ENCODE results near the gene JAZF1.
A peak's percentile ranks its signal among the peaks of the same experiment; 100 is the strongest.

Gene JAZF1

DNA sequence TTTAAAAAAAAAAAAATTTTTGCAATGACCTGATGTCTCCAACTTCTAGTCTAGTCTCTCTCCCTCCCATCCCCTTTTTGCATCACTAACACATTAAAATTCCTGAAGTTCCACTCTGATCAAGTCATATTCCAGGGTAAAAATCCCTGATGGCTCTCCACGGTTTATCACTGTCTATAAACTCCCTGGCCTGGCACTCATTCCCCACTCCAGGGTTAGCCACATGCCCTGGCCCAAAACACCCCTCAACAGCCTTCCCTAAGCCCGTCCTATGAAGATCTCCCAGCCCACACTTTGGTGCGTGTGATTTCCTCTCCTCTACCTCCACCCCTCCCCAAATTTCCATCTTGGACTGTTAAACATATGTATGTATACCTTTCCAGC is 125.4 kb downstream of the JAZF1 start (continued):
- TF ChIP-seq, protein P1, sequence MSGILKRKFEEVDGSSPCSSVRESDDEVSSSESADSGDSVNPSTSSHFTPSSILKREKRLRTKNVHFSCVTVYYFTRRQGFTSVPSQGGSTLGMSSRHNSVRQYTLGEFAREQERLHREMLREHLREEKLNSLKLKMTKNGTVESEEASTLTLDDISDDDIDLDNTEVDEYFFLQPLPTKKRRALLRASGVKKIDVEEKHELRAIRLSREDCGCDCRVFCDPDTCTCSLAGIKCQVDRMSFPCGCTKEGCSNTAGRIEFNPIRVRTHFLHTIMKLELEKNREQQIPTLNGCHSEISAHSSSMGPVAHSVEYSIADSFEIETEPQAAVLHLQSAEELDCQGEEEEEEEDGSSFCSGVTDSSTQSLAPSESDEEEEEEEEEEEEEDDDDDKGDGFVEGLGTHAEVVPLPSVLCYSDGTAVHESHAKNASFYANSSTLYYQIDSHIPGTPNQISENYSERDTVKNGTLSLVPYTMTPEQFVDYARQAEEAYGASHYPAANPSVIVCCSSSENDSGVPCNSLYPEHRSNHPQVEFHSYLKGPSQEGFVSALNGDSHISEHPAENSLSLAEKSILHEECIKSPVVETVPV (CRISPR knock-in tag; IDR thresholded peaks at IDR 0.05) = 0 out of 2 replicates have a peak, but pooled peaks have one; percentile 9
- peak; percentile 92 for TF ChIP-seq ISL1 (CRISPR knock-in tag; IDR thresholded peaks at IDR 0.05)
- TF ChIP-seq, protein P2, sequence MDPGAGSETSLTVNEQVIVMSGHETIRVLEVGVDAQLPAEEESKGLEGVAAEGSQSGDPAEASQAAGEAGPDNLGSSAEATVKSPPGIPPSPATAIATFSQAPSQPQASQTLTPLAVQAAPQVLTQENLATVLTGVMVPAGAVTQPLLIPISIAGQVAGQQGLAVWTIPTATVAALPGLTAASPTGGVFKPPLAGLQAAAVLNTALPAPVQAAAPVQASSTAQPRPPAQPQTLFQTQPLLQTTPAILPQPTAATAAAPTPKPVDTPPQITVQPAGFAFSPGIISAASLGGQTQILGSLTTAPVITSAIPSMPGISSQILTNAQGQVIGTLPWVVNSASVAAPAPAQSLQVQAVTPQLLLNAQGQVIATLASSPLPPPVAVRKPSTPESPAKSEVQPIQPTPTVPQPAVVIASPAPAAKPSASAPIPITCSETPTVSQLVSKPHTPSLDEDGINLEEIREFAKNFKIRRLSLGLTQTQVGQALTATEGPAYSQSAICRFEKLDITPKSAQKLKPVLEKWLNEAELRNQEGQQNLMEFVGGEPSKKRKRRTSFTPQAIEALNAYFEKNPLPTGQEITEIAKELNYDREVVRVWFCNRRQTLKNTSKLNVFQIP (CRISPR knock-in tag; IDR thresholded peaks at IDR 0.05; ENCODE audit: borderline replicate concordance, low read depth) = no peak
- TF ChIP-seq BACH2 (CRISPR knock-in tag; IDR thresholded peaks at IDR 0.05; ENCODE audit: borderline replicate concordance) = no peak
- TF ChIP-seq ARNTL (CRISPR knock-in tag; IDR thresholded peaks at IDR 0.05; ENCODE audit: borderline replicate concordance, low read depth) = no peak
- peak; percentile 86 for TF ChIP-seq CSDC2 (CRISPR knock-in tag; IDR thresholded peaks at IDR 0.05)
- peak; percentile 64; the same call in 1 of the 2 replicates for TF ChIP-seq PATZ1 (CRISPR knock-in tag; IDR thresholded peaks at IDR 0.05; ENCODE audit: borderline replicate concordance)
- TF ChIP-seq GLIS3 (CRISPR knock-in tag; IDR thresholded peaks at IDR 0.05) = peak; percentile 72; the same call in 1 of the 2 replicates
- TF ChIP-seq SNAI2 (CRISPR knock-in tag; IDR thresholded peaks at IDR 0.05) = peak; percentile 94

- ATAC-seq = peak; percentile 77
- TF ChIP-seq, protein P2 (CRISPR knock-in tag; IDR thresholded peaks at IDR 0.05; ENCODE audit: borderline replicate concordance, low read depth) = peak; percentile 68; the same call in 1 of the 2 replicates
- TF ChIP-seq SNAI2 (CRISPR knock-in tag; IDR thresholded peaks at IDR 0.05) (peak; percentile 96), GLIS3 (CRISPR knock-in tag; IDR thresholded peaks at IDR 0.05) (peak; percentile 79; the same call in 1 of the 2 replicates), ZFP3 (CRISPR knock-in tag; IDR thresholded peaks at IDR 0.05) (peak; percentile 89), ISL1 (CRISPR knock-in tag; IDR thresholded peaks at IDR 0.05) (peak; percentile 86), PPARA (CRISPR knock-in tag; IDR thresholded peaks at IDR 0.05; ENCODE audit: borderline replicate concordance) (no peak), ZC3H10 (CRISPR knock-in tag; IDR thresholded peaks at IDR 0.05) (no peak), ZNF565 (CRISPR knock-in tag; conservative IDR thresholded peaks at IDR 0.05; ENCODE audit: low read depth) (0 out of 2 replicates have a peak, but pooled peaks have one; percentile 7), CSDC2 (CRISPR knock-in tag; IDR thresholded peaks at IDR 0.05) (peak; percentile 94), ZFP30 (CRISPR knock-in tag; IDR thresholded peaks at IDR 0.05) (no peak), CREB5 (CRISPR knock-in tag; IDR thresholded peaks at IDR 0.05; ENCODE audit: low read depth) (0 out of 2 replicates have a peak, but pooled peaks have one; percentile 6), ESRRG (CRISPR knock-in tag; IDR thresholded peaks at IDR 0.05) (no peak; the same call in 1 of the 2 replicates), ZNF8 (CRISPR knock-in tag; IDR thresholded peaks at IDR 0.05) (peak; percentile 42), PATZ1 (CRISPR knock-in tag; IDR thresholded peaks at IDR 0.05; ENCODE audit: borderline replicate concordance) (no peak), BACH2 (CRISPR knock-in tag; IDR thresholded peaks at IDR 0.05; ENCODE audit: borderline replicate concordance) (no peak)
- TF ChIP-seq, protein P1 (CRISPR knock-in tag; IDR thresholded peaks at IDR 0.05) = no peak
- TF ChIP-seq, protein P3, sequence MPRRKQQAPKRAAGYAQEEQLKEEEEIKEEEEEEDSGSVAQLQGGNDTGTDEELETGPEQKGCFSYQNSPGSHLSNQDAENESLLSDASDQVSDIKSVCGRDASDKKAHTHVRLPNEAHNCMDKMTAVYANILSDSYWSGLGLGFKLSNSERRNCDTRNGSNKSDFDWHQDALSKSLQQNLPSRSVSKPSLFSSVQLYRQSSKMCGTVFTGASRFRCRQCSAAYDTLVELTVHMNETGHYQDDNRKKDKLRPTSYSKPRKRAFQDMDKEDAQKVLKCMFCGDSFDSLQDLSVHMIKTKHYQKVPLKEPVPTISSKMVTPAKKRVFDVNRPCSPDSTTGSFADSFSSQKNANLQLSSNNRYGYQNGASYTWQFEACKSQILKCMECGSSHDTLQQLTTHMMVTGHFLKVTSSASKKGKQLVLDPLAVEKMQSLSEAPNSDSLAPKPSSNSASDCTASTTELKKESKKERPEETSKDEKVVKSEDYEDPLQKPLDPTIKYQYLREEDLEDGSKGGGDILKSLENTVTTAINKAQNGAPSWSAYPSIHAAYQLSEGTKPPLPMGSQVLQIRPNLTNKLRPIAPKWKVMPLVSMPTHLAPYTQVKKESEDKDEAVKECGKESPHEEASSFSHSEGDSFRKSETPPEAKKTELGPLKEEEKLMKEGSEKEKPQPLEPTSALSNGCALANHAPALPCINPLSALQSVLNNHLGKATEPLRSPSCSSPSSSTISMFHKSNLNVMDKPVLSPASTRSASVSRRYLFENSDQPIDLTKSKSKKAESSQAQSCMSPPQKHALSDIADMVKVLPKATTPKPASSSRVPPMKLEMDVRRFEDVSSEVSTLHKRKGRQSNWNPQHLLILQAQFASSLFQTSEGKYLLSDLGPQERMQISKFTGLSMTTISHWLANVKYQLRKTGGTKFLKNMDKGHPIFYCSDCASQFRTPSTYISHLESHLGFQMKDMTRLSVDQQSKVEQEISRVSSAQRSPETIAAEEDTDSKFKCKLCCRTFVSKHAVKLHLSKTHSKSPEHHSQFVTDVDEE (CRISPR knock-in tag; IDR thresholded peaks at IDR 0.05) = peak; percentile 66
Observed at GRCh38 chr7:28054531-28055160, 125.9 kb downstream of the JAZF1 start.
